ENCODE measurements around the gene PPDPF. TPM values are rescaled to one million over a fixed set of nuclear protein-coding genes. Genes with fewer than 3 reads are reported as not detected.

The PPDPF gene
- total and polyA plus RNA-seq, 12 donors, result 7.4 to 193 (median 81.3) TPM

GRCh38 chr20:63520934-63521601, 503 bp downstream of the PPDPF start:
- Histone ChIP-seq H3K4me1 (replicated peaks in 1 of 2) (peaks cover 0 to 21% of the 10 kb centered on the region in 2 donors), H3K27me3 (no peaks in the 10 kb centered on the region), H3K9me3 (replicated peaks in 1 of 3) (no peaks in the 10 kb centered on the region), H3K36me3 (replicated peaks in 1 of 2) (no peaks in the 10 kb centered on the region), H3K4me3 (peak overlapping the region in 2 of 4 donors; percentile 40 to 97), H3K27ac (peak overlapping the region in 3 of 5 donors; percentile 65 to 89 (median 87))
- 2 to 5% (median 4%) methylated on average over 12 to 68 of the region's 68 CpGs; no CpG with 5 or more reads in 1 of the 4 donors for WGBS, 4 donors
- TF ChIP-seq CTCF (IDR thresholded peaks at IDR 0.05) (no peak), POLR2A (IDR thresholded peaks at IDR 0.05) (no peak)
- intact Hi-C loops (cut with DNase I), result no loop called here
- peak in 6 of 7 donors; percentile 55 to 75 (median 64) for DNase-seq

DNA sequence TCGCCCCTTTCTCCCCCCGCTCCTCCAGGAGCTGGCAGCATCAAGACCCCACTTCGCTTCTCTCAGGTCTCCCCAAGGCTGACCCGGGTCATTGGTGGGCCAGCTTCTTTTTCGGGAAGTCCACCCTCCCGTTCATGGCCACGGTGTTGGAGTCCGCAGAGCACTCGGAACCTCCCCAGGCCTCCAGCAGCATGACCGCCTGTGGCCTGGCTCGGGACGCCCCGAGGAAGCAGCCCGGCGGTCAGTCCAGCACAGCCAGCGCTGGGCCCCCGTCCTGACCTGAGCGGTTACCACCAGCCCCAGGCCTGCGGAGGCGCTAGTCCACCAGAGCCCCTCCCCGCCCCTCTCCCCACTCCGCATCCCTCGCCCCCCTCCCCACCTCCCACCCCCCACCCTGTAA, 1.0 kb downstream of the PPDPF start:
- H3K27ac ChIP-seq, result peak overlapping the region in 1 of 5 donors; percentile 87
- intact Hi-C loops (cut with DNase I), result no loop called here
- peak in 1 of 7 donors; percentile 23 for DNase-seq

GRCh38 chr20:63522091-63522868, 1.7 kb downstream of the PPDPF start:
- WGBS, 4 donors, result 64 to 85% (median 78%) methylated on average over 2 to 13 of the region's 13 CpGs
- intact Hi-C loops (cut with DNase I), result no loop called here
- TF ChIP-seq POLR2A (IDR thresholded peaks at IDR 0.05) (no peak), CTCF (IDR thresholded peaks at IDR 0.05) (no peak)
- H3K27ac ChIP-seq, result no peak overlapping the region
- H3K9me3 ChIP-seq (replicated peaks in 1 of 3), result no peaks in the 10 kb centered on the region
- H3K4me3 ChIP-seq, result peak overlapping the region in 1 of 4 donors; percentile 97
- DNase-seq, result peak in 1 of 7 donors; percentile 14
- peaks cover 0 to 21% of the 10 kb centered on the region in 2 donors for H3K4me1 ChIP-seq (replicated peaks in 1 of 2)
- H3K36me3 ChIP-seq (replicated peaks in 1 of 2), result no peaks in the 10 kb centered on the region
- no peaks in the 10 kb centered on the region for H3K27me3 ChIP-seq

More for the DNA sequence above, 1.0 kb downstream of the PPDPF start:
- Histone ChIP-seq H3K4me3 (peak overlapping the region in 2 of 4 donors; percentile 40 to 97), H3K4me1 (replicated peaks in 1 of 2) (peaks cover 0 to 21% of the 10 kb centered on the region in 2 donors), H3K36me3 (replicated peaks in 1 of 2) (no peaks in the 10 kb centered on the region), H3K9me3 (replicated peaks in 1 of 3) (no peaks in the 10 kb centered on the region), H3K27me3 (no peaks in the 10 kb centered on the region)
- TF ChIP-seq POLR2A (IDR thresholded peaks at IDR 0.05) (no peak), CTCF (IDR thresholded peaks at IDR 0.05) (no peak)
- 40 to 73% (median 52%) methylated on average over 5 to 23 of the region's 23 CpGs for WGBS, 4 donors

- Histone ChIP-seq H3K9me3 (replicated peaks in 1 of 3) (no peaks in the 10 kb centered on the region), H3K4me1 (replicated peaks in 1 of 2) (peaks cover 0 to 21% of the 10 kb centered on the region in 2 donors), H3K27ac (no peak overlapping the region), H3K4me3 (no peak overlapping the region), H3K27me3 (no peaks in the 10 kb centered on the region), H3K36me3 (replicated peaks in 1 of 2) (no peaks in the 10 kb centered on the region)
- 86 to 100% (median 95%) methylated on average over 1 to 11 of the region's 11 CpGs for WGBS, 4 donors
- peak in 1 of 7 donors; percentile 33 for DNase-seq
- intact Hi-C loops (cut with DNase I), result no loop called here
- no peak for TF ChIP-seq POLR2A (IDR thresholded peaks at IDR 0.05)
- no peak for TF ChIP-seq CTCF (IDR thresholded peaks at IDR 0.05)
Observed at GRCh38 chr20:63522981-63523611, 2.5 kb downstream of the PPDPF start.
